Spleen (tissue), 13 donors: ENCODE results near the gene MAPK11. TPM values are rescaled to one million over a fixed set of nuclear protein-coding genes. Genes with fewer than 3 reads are reported as not detected.

Source experiments
- DNase-seq: peaks from one replicate; pipeline ENCODE4 v3.0.0-alpha.2; 2020
- H3K27ac ChIP-seq, 8 donors: fragments of 200-600 bp; sonication (generic) in 7 of 8; 1 replicate in 4 of 8; 2 replicates in 4 of 8; pipeline versions ENCODE4 v1.5.0 to v1.8.0; 2016 to 2021; ENCODE audit warnings: inconsistent platforms in 4 of 8, mild to moderate bottlenecking in 4 of 8, moderate library complexity in 1 of 8
- H3K27me3 ChIP-seq, 7 donors: fragments of 200-600 bp; sonication (generic) in 6 of 7; replicated peaks in 1 of 7; 1 replicate in 4 of 7; 2 replicates in 3 of 7; pipeline versions ENCODE4 v1.5.0 to v1.8.0; 2016 to 2021; ENCODE audit warnings: inconsistent platforms in 3 of 7, mild to moderate bottlenecking in 1 of 7
- H3K36me3 ChIP-seq, 6 donors: fragments of 200-600 bp; sonication (generic) in 5 of 6; 1 replicate in 4 of 6; 2 replicates in 2 of 6; pipeline versions ENCODE4 v1.5.0 to v1.8.0; 2016 to 2021; ENCODE audit warnings: inconsistent platforms in 2 of 6
- H3K4me1 ChIP-seq, 6 donors: fragments of 200-600 bp; sonication (generic) in 5 of 6; 1 replicate in 3 of 6; 2 replicates in 3 of 6; pipeline versions ENCODE4 v1.5.0 to v1.8.0; 2016 to 2021; ENCODE audit warnings: inconsistent platforms in 3 of 6
- H3K4me3 ChIP-seq, 8 donors: fragments of 200-600 bp; sonication (generic) in 7 of 8; 1 replicate in 4 of 8; 2 replicates in 4 of 8; pipeline versions ENCODE4 v1.5.0 to v1.8.0; 2016 to 2021; ENCODE audit warnings: inconsistent platforms in 4 of 8, mild to moderate bottlenecking in 4 of 8, moderate library complexity in 2 of 8
- H3K9me3 ChIP-seq, 8 donors: fragments of 200-600 bp; sonication (generic) in 7 of 8; 1 replicate in 4 of 8; 2 replicates in 4 of 8; pipeline versions ENCODE4 v1.5.0 to v1.8.0; 2016 to 2021; ENCODE audit warnings: inconsistent platforms in 4 of 8
- POLR2A ChIP-seq, 3 donors: fragments of 450-650 bp; IDR thresholded peaks; one replicate each; pipeline ENCODE4 v1.5.1; 2017; ENCODE audit warnings: antibody characterized with exemption in 3 of 3, mild to moderate bottlenecking in 1 of 3
- POLR2AphosphoS5 ChIP-seq, 3 donors: sonication (generic); formaldehyde crosslinking; IDR thresholded peaks; one replicate each; pipeline ENCODE4 v1.5.1; 2017; ENCODE audit warnings: antibody characterized with exemption in 3 of 3
- WGBS, 5 donors: extraction: QIAGEN DNeasy Blood & Tissue Kit in 3 of 5; methylation state at CpG; one replicate each; pipeline versions ENCODE4 v1.1.5 to v1.1.7; 2013 to 2018; 5-methylcytosine and 5-hydroxymethylcytosine counted together
- intact Hi-C: fragments of 100-400 bp; cut with DNase I; formaldehyde crosslinking; loops from one replicate; pipeline ENCODE4 v1.15.0; 2023; ENCODE audit warnings: low total_unique reads
- long read RNA-seq, 2 donors: transcript quantifications; one replicate each; lab custom pipeline, GENCODE V29; 2026
- polyA plus RNA-seq, 3 donors: library from polyadenylated mRNA; stranded (reverse); fragments of 200-250 nt; gene quantifications; one replicate each; pipeline ENCODE4 v1.2.1, GENCODE V29; 2013
- total RNA-seq, 7 donors: library from RNA; depleted of rRNA in 3 of 7; stranded (reverse); fragments of >200 nt in 3 of 7; fragmentation: NEBNext Ultra II Directional in 4 of 7; extraction: Animal tissue kit (Norgen Biotek cat#: 25700) in 4 of 7; gene quantifications; one replicate each; pipeline versions ENCODE4 v1.1.0 to v1.2.1, GENCODE V29; 2016 to 2021
- TF ChIP-seq, protein P1 (sequence below), 11 experiments: fragments of 200-600 bp in 7 of 11; fragments of 450-650 bp in 4 of 11; sonication (generic) in 4 of 11; IDR thresholded peaks in 8 of 11; conservative IDR thresholded peaks in 3 of 11; 1 replicate in 7 of 11; 2 replicates in 4 of 11; pipeline versions ENCODE4 v1.4.0 to v1.8.0; 2016 to 2021; ENCODE audit warnings: antibody characterized with exemption in 11 of 11, inconsistent platforms in 4 of 11, mild to moderate bottlenecking in 1 of 11
- donor health status: healthy with polysubstance abuse.
- donor health status: DM: no; HTN: no; CAD: no; lungs with moderate emphysema.
- donor health status: DM: no; HTN: no; CAD: no.
- donor health status: Bipolar disorder and iron deficiency.
- donor health status: healthy.
- donor health status: DM: no; HTN: no; CAD: no.
- donor health status: DM: yes; HTN: yes; CAD: no.

Gene MAPK11
- total RNA-seq = 10 to 100 TPM in 3 of 7 donors, 1 to 10 TPM in 4; 5.2 to 20.7 (median 9.3) TPM
- 10 to 100 TPM; 10.7 to 25.3 (median 21.0) TPM for polyA plus RNA-seq
- long read RNA-seq, donor 1, partial matches to known transcripts = 0 of 1 reads
- long read RNA-seq, donor 1, other reads (novel, unspliced or antisense) = 0 of 1 reads
- long read RNA-seq, donor 2, partial matches to known transcripts = 0 of 2 reads
- long read RNA-seq, donor 2, other reads (novel, unspliced or antisense) = 0 of 2 reads

DNA sequence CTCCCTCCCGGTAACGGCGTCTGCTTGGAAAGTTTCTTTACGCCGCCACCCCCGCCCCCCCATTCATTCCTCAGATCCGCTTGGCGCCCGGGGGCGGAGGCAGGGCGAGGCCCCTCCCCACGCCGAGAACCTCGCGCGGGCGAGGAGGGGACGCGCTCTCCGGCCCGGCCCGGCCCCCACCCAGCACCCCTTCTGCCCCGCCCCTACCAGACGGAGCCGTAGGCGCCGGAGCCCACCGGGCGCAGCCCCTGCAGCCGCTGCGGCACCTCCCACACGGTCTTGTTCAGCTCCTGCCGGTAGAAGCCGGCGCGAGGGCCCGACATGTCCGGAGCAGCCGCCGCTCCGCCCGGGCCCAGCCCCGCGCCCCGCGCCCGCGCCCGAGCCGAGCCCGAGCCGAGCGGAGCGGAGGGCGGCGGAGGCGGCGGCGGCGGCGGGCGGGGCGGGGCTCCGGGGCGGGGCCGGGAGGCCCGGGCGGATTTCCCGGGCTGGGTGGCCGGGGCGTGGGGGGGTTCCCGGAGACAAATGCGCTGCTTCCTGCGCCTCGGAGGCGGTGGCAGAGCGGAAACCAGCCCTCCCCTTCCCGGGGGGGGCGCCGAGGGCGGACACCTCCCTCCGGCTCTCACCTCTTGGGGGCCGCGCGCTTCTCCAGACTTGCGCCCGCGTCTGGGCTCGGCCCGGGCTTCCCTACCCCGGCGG, at the start of gene MAPK11:
TSS of gene MAPK11 (minus strand) at position 411 of the 696 bp plus-strand sequence. CDS start at position 323, 88 bp downstream.
- peak in 2 of 3 donors; percentile 59 to 68 for TF ChIP-seq POLR2AphosphoS5 (IDR thresholded peaks at IDR 0.05)
- TF ChIP-seq, protein P1, sequence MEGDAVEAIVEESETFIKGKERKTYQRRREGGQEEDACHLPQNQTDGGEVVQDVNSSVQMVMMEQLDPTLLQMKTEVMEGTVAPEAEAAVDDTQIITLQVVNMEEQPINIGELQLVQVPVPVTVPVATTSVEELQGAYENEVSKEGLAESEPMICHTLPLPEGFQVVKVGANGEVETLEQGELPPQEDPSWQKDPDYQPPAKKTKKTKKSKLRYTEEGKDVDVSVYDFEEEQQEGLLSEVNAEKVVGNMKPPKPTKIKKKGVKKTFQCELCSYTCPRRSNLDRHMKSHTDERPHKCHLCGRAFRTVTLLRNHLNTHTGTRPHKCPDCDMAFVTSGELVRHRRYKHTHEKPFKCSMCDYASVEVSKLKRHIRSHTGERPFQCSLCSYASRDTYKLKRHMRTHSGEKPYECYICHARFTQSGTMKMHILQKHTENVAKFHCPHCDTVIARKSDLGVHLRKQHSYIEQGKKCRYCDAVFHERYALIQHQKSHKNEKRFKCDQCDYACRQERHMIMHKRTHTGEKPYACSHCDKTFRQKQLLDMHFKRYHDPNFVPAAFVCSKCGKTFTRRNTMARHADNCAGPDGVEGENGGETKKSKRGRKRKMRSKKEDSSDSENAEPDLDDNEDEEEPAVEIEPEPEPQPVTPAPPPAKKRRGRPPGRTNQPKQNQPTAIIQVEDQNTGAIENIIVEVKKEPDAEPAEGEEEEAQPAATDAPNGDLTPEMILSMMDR (IDR thresholded peaks at IDR 0.05 in 8 of 11, conservative IDR thresholded peaks at IDR 0.05 in 3 of 11) = no peak
- no peak for TF ChIP-seq POLR2A (IDR thresholded peaks at IDR 0.05)
- Histone ChIP-seq H3K27me3 (peaks cover 0 to 69% (median 18%) of the 10 kb centered on the region in 7 donors), H3K4me3 (peak within 1 kb of the TSS; percentile 33 to 77 (median 55)), H3K4me1 (peaks cover 18 to 72% (median 54%) of the 10 kb centered on the region in 6 donors), H3K36me3 (peaks cover 0 to 16% (median 3%) of the 10 kb centered on the region in 6 donors), H3K27ac (peak within 1 kb of the TSS in 7 of 8 donors; percentile 51 to 78 (median 65)), H3K9me3 (peaks cover 0 to 8% (median 0%) of the 10 kb centered on the region in 8 donors)
- peak; percentile 91 for DNase-seq
- WGBS, 5 donors = 0 to 1% (median 1%) methylated on average over 26 to 92 of the region's 92 CpGs
- intact Hi-C loops = loop anchor here (5.0 kb wide), 1 partner anchor 57 kb away; the partner anchor contains the start of gene DENND6B

- Histone ChIP-seq H3K9me3 (no peaks in the 10 kb centered on the region), H3K27ac (no peak overlapping the region), H3K27me3 (no peaks in the 10 kb centered on the region), H3K36me3 (no peaks in the 10 kb centered on the region), H3K4me3 (no peak overlapping the region), H3K4me1 (peaks cover 7 to 40% (median 18%) of the 10 kb centered on the region in 6 donors)
- WGBS, 5 donors = 87 to 97% (median 91%) methylated on average over 7 to 15 of the region's 15 CpGs
- DNase-seq = peak; percentile 78
- intact Hi-C loops = no loop called here
- TF ChIP-seq, protein P1 (IDR thresholded peaks at IDR 0.05 in 8 of 11, conservative IDR thresholded peaks at IDR 0.05 in 3 of 11) = no peak
- no peak for TF ChIP-seq POLR2AphosphoS5 (IDR thresholded peaks at IDR 0.05)
- no peak for TF ChIP-seq POLR2A (IDR thresholded peaks at IDR 0.05)
Measured at GRCh38 chr22:50319503-50319951, 49.3 kb upstream of the MAPK11 start.

DNA sequence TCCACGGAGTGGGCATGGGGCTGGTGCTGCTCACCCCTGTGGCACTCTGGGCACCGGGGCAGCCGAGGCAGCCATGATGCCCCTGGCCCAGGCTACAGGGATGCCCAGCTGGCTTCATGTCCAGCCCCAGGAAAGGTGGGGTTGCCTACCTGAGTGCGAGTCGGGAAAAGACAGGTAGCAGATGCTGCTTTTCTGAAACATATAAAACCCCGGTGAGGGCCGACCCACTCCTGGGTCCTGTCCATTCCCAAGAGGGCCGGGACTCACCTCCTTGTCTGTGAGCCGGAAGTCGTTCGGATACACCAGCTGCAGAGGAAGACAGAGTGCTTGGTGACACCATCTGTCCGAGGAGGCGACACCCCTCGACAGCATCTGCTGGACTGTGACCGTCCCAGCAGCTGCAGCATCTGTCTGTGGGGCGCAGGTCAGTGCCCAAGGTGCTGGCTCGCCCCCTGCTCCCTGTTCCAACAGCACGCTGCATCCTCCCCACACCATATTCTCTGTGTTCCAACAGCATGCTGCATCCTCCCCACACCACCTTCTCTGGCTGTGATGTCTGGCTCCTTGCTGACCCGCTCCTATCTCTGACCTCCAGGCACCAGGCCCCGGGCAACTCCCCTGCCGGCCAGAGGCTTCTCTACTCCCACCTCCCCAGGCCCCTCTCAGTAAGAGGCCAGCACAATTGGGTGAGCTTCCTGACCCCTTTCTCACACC, 48.7 kb upstream of the MAPK11 start:
- intact Hi-C loops = no loop called here
- no peaks in the 10 kb centered on the region for H3K9me3 ChIP-seq
- H3K27me3 ChIP-seq = no peaks in the 10 kb centered on the region
- no peak for DNase-seq
- H3K4me3 ChIP-seq = no peak overlapping the region
- H3K27ac ChIP-seq = peak overlapping the region in 1 of 8 donors; percentile 5
- H3K4me1 ChIP-seq = peaks cover 13 to 47% (median 25%) of the 10 kb centered on the region in 6 donors
- no peaks in the 10 kb centered on the region for H3K36me3 ChIP-seq
- peak in 1 of 3 donors; percentile 42 for TF ChIP-seq POLR2AphosphoS5 (IDR thresholded peaks at IDR 0.05)
- TF ChIP-seq POLR2A (IDR thresholded peaks at IDR 0.05) = no peak
- 77 to 86% (median 79%) methylated on average over 19 to 21 of the region's 21 CpGs for WGBS, 5 donors

DNA sequence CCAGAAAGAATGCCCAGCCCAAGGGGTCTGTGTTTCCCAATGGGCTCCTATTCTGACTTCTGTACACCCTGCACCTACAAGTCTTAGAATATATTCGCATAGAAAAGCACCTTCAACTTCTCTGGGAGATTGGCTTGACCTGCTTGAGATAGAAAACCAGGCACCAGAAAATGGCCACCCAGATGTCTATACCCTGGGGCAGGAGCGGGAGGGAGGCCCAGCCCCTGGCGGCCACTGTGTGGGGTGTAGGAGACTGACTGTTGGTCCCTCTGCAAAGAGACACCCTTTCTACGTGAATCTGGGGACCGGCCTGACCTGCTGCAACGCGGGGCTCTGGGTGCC, 48.1 kb upstream of the MAPK11 start:
- 74 to 93% (median 85%) methylated on average over 6 to 7 of the region's 7 CpGs for WGBS, 5 donors
- no peak for TF ChIP-seq POLR2AphosphoS5 (IDR thresholded peaks at IDR 0.05)
- TF ChIP-seq, protein P1 (IDR thresholded peaks at IDR 0.05 in 8 of 11, conservative IDR thresholded peaks at IDR 0.05 in 3 of 11) = no peak
- TF ChIP-seq POLR2A (IDR thresholded peaks at IDR 0.05) = no peak
- H3K27me3 ChIP-seq = no peaks in the 10 kb centered on the region
- no peaks in the 10 kb centered on the region for H3K9me3 ChIP-seq
- intact Hi-C loops = no loop called here
- H3K36me3 ChIP-seq = no peaks in the 10 kb centered on the region
- H3K4me1 ChIP-seq = peaks cover 17 to 52% (median 30%) of the 10 kb centered on the region in 6 donors
- H3K4me3 ChIP-seq = no peak overlapping the region
- DNase-seq = no peak
- peak overlapping the region in 1 of 8 donors; percentile 5 for H3K27ac ChIP-seq
